Measurements from ENCODE around the gene DSTN. TPM values are rescaled to one million over a fixed set of nuclear protein-coding genes. Genes with fewer than 3 reads are reported as not detected.

The DSTN gene
- total and polyA plus RNA-seq, 2 donors (not counting 1 experiment from before 2014, with no cell fraction given), result 6.6 to 13.4 TPM

GRCh38 chr20:17568045-17568788 is 1.7 kb upstream of the DSTN start:
- ChIA-PET CTCF (no interaction called here), POLR2A (no interaction called here)
- Mint-ChIP-seq H3K4me1 (peaks cover 20% of the 10 kb centered on the region), H3K27ac (no peak overlapping the region), H3K4me3 (peak overlapping the region; percentile 61), H3K27me3 (peaks cover 8% of the 10 kb centered on the region), H3K9me3 (ENCODE audit: insufficient read depth) (peaks cover 4% of the 10 kb centered on the region)
- Histone ChIP-seq H4K20me1 (ENCODE audit: control insufficient read depth, insufficient read depth, low read length, poor library complexity, severe bottlenecking) (no peaks in the 10 kb centered on the region), H3K27me3 (replicated peaks in 1 of 4; ENCODE audit: control extremely low read depth in 1 of 4, control insufficient read depth in 3 of 4, insufficient read depth in 4 of 4, low read length in 3 of 4) (peaks cover 0 to 12% (median 2%) of the 10 kb centered on the region in 4 experiments), H3K4me3 (ENCODE audit: control extremely low read depth in 1 of 5, extremely low read depth in 1 of 5, insufficient read depth in 1 of 5, low read depth in 2 of 5, low read length in 4 of 5) (no peak overlapping the region), H3K36me3 (replicated peaks in 1 of 2; ENCODE audit: control extremely low read depth in 1 of 2, control insufficient read depth in 1 of 2, extremely low read depth in 1 of 2, insufficient read depth in 2 of 2, low read length in 1 of 2) (no peaks in the 10 kb centered on the region), H3K9ac (ENCODE audit: low read length) (no peak overlapping the region), H2AFZ (ENCODE audit: insufficient read depth, low read depth, low read length, poor library complexity, severe bottlenecking) (no peak overlapping the region), H3K9me3 (ENCODE audit: control extremely low read depth in 1 of 3, control insufficient read depth in 2 of 3, insufficient read depth in 1 of 3, low read length in 2 of 3) (peaks cover 0 to 5% (median 0%) of the 10 kb centered on the region in 3 donors), H3K4me1 (ENCODE audit: control insufficient read depth in 2 of 2, insufficient read depth in 2 of 2, low read length in 2 of 2) (peaks cover 11 to 14% of the 10 kb centered on the region in 2 donors), H3K4me2 (replicated peaks; ENCODE audit: low read depth, low read length, poor library complexity, severe bottlenecking) (no peak overlapping the region), H3K27ac (ENCODE audit: low read length in 2 of 2) (no peak overlapping the region), H3K79me2 (ENCODE audit: control insufficient read depth, insufficient read depth, low read length) (peaks cover 15% of the 10 kb centered on the region)
- WGBS (ENCODE audit: insufficient coverage), result 100% methylated on average over 3 of the region's 6 CpGs
- ATAC-seq (ENCODE audit: low read depth) (no peak), DNase-seq (peak; percentile 15)
- intact Hi-C loops (cut with micrococcal nuclease), result no loop called here
- TF ChIP-seq EZH2 (IDR thresholded peaks at IDR 0.05; ENCODE audit: borderline replicate concordance, insufficient read depth, low read depth, low read length, poor library complexity, severe bottlenecking), result no peak
- TF ChIP-seq CTCF (IDR thresholded peaks at IDR 0.05), result no peak

GRCh38 chr20:17568972-17569521 is 828 bp upstream of the DSTN start:
- H3K27ac Mint-ChIP-seq, result no peak overlapping the region
- DNase-seq, result peak; percentile 32
- Histone ChIP-seq H3K9me3 (ENCODE audit: control extremely low read depth in 1 of 3, control insufficient read depth in 2 of 3, insufficient read depth in 1 of 3, low read length in 2 of 3) (peaks cover 0 to 5% (median 0%) of the 10 kb centered on the region in 3 donors), H2AFZ (ENCODE audit: insufficient read depth, low read depth, low read length, poor library complexity, severe bottlenecking) (peak overlapping the region; percentile 64), H3K9ac (ENCODE audit: low read length) (peak overlapping the region; percentile 88), H3K79me2 (ENCODE audit: control insufficient read depth, insufficient read depth, low read length) (peaks cover 23% of the 10 kb centered on the region), H3K4me1 (ENCODE audit: control insufficient read depth in 2 of 2, insufficient read depth in 2 of 2, low read length in 2 of 2) (peaks cover 11 to 14% of the 10 kb centered on the region in 2 donors), H4K20me1 (ENCODE audit: control insufficient read depth, insufficient read depth, low read length, poor library complexity, severe bottlenecking) (no peaks in the 10 kb centered on the region), H3K27ac (ENCODE audit: low read length in 2 of 2) (no peak overlapping the region), H3K4me3 (ENCODE audit: control extremely low read depth in 1 of 5, extremely low read depth in 1 of 5, insufficient read depth in 1 of 5, low read depth in 2 of 5, low read length in 4 of 5) (peak overlapping the region in 4 of 5 experiments; percentile 26 to 91 (median 40)), H3K36me3 (replicated peaks in 1 of 2; ENCODE audit: control extremely low read depth in 1 of 2, control insufficient read depth in 1 of 2, extremely low read depth in 1 of 2, insufficient read depth in 2 of 2, low read length in 1 of 2) (no peaks in the 10 kb centered on the region), H3K4me2 (replicated peaks; ENCODE audit: low read depth, low read length, poor library complexity, severe bottlenecking) (peak overlapping the region; percentile 98), H3K27me3 (replicated peaks in 1 of 4; ENCODE audit: control extremely low read depth in 1 of 4, control insufficient read depth in 3 of 4, insufficient read depth in 4 of 4, low read length in 3 of 4) (peaks cover 0 to 12% (median 2%) of the 10 kb centered on the region in 4 experiments)
- intact Hi-C loops (cut with micrococcal nuclease), result loop anchor here (1.0 kb wide), 1 partner anchor 113 kb away; the partner anchor contains the start of gene RRBP1
- CTCF ChIA-PET, result interaction anchor here (1.0 kb wide), 1 partner anchor 329 kb away, joined by 4 read pairs; no protein-coding TSS in a partner anchor
- H3K4me3 Mint-ChIP-seq, result peak overlapping the region; percentile 64
- POLR2A ChIA-PET, result no interaction called here
- no peak for ATAC-seq (ENCODE audit: low read depth)
- TF ChIP-seq CTCF (IDR thresholded peaks at IDR 0.05), result no peak
- no peak for TF ChIP-seq EZH2 (IDR thresholded peaks at IDR 0.05; ENCODE audit: borderline replicate concordance, insufficient read depth, low read depth, low read length, poor library complexity, severe bottlenecking)
- peaks cover 20% of the 10 kb centered on the region for H3K4me1 Mint-ChIP-seq
- peaks cover 4% of the 10 kb centered on the region for H3K9me3 Mint-ChIP-seq (ENCODE audit: insufficient read depth)
- H3K27me3 Mint-ChIP-seq, result peaks cover 8% of the 10 kb centered on the region
- WGBS (ENCODE audit: insufficient coverage), result 3% methylated on average over 21 of the region's 38 CpGs

Measured in B cell (primary cell).